K562 (cell line): ENCODE results near the gene DYNC2H1. TPM values are rescaled to one million over a fixed set of nuclear protein-coding genes. Genes with fewer than 3 reads are reported as not detected.

Experiments used
- ATF1 ChIP-seq, 2 experiments: fragments of 450-650 bp in 1 of 2; IDR thresholded peaks; 2 replicates each; pipeline ENCODE4 v1.6.1; 2016; ENCODE audit warnings: missing compliant biosample characterization in 1 of 2, missing genetic modification characterization in 1 of 2
- CBX1 ChIP-seq: sonication (generic); IDR thresholded peaks from 2 replicates; pipeline ENCODE4 v1.6.1; 2016; ENCODE audit warnings: antibody characterized with exemption, low read depth, mild to moderate bottlenecking
- CBX3 ChIP-seq, 2 experiments: IDR thresholded peaks; 1 replicate in 1 of 2; 2 replicates in 1 of 2; pipeline ENCODE4 v1.6.1; 2012; ENCODE audit warnings: inconsistent platforms in 2 of 2, low read length in 2 of 2, borderline replicate concordance in 1 of 2, control low read depth in 1 of 2
- CEBPG ChIP-seq, 3 experiments: fragments of 200-800 bp in 1 of 3; sonication (Bioruptor generic) in 1 of 3; sonication (generic) in 1 of 3; formaldehyde crosslinking in 1 of 3; IDR thresholded peaks in 2 of 3; conservative IDR thresholded peaks in 1 of 3; 2 replicates each; pipeline versions ENCODE4 v1.6.1 to v1.8.0; 2016 to 2022; ENCODE audit warnings: missing compliant biosample characterization in 2 of 3, missing genetic modification characterization in 2 of 3, mild to moderate bottlenecking in 1 of 3, missing genetic modification reagents in 1 of 3
- EP300 ChIP-seq: IDR thresholded peaks from 2 replicates; pipeline ENCODE4 v1.6.1; 2012; ENCODE audit warnings: low read length, improper control_type of control experiment
- HDAC1 ChIP-seq, 2 experiments: fragments of 450-650 bp; IDR thresholded peaks; 2 replicates each; pipeline ENCODE4 v1.6.1; 2016 to 2017; ENCODE audit warnings: inconsistent platforms in 1 of 2, mild to moderate bottlenecking in 1 of 2, moderate library complexity in 1 of 2
- HNRNPLL ChIP-seq: fragments of 200-400 bp; formaldehyde crosslinking; IDR thresholded peaks from 2 replicates; pipeline ENCODE4 v1.6.1; 2017; ENCODE audit warnings: low read length, low read depth, mild to moderate bottlenecking; ENCODE audit not compliant: poor library complexity, severe bottlenecking
- KAT7 ChIP-seq: sonication (generic); formaldehyde crosslinking; IDR thresholded peaks from 2 replicates; pipeline ENCODE4 v1.8.0; 2022; ENCODE audit warnings: missing genetic modification reagents, mild to moderate bottlenecking, borderline replicate concordance
- KDM2B ChIP-seq: fragments of 250-450 bp; sonication (Bioruptor Pico); IDR thresholded peaks from 2 replicates; pipeline ENCODE4 v1.8.0; 2021; ENCODE audit warnings: mild to moderate bottlenecking, moderate library complexity
- L3MBTL2 ChIP-seq: fragments of 450-650 bp; IDR thresholded peaks from 2 replicates; pipeline ENCODE4 v1.6.1; 2016; ENCODE audit warnings: mild to moderate bottlenecking, moderate library complexity
- MIER1 ChIP-seq: fragments of 450-650 bp; IDR thresholded peaks from 2 replicates; pipeline ENCODE4 v1.6.1; 2016; ENCODE audit warnings: antibody characterized with exemption, mild to moderate bottlenecking, low read depth
- PHF8 ChIP-seq: fragments of 200-600 bp; sonication (generic); IDR thresholded peaks from 2 replicates; pipeline ENCODE4 v1.6.1; 2012; ENCODE audit warnings: mixed run types, mild to moderate bottlenecking, inconsistent platforms, low read length, moderate library complexity, borderline replicate concordance
- SIN3B ChIP-seq: fragments of 450-650 bp; IDR thresholded peaks from 2 replicates; pipeline ENCODE4 v1.6.1; 2017; ENCODE audit warnings: low read depth, mild to moderate bottlenecking, moderate library complexity
- TAF9B ChIP-seq: fragments of 450-650 bp; IDR thresholded peaks from 2 replicates; pipeline ENCODE4 v1.6.1; 2018; ENCODE audit warnings: mild to moderate bottlenecking; ENCODE audit not compliant: partially characterized antibody
- U2AF1 ChIP-seq: fragments of 200-400 bp; formaldehyde crosslinking; optimal IDR thresholded peaks from 2 replicates; pipeline ENCODE3; 2017; ENCODE audit warnings: mild to moderate bottlenecking, low read depth, low read length, moderate library complexity
- ZNF217 ChIP-seq: sonication (generic); formaldehyde crosslinking; IDR thresholded peaks from 2 replicates; pipeline ENCODE4 v1.8.0; 2022; ENCODE audit warnings: mild to moderate bottlenecking, missing genetic modification reagents
- ZNF644 ChIP-seq: fragments of 200-800 bp; sonication (Bioruptor generic); IDR thresholded peaks from 2 replicates; pipeline ENCODE4 v1.6.1; 2016; ENCODE audit warnings: low read depth, missing genetic modification characterization, missing compliant biosample characterization
- polyA plus RNA-seq, 8 experiments: library from polyadenylated mRNA; depleted of rRNA in 4 of 8; stranded (reverse) in 5 of 8; unstranded in 3 of 8; fragments of >200 nt; fragmentation: Nextera tagmentation in 2 of 8; fragmentation: Illumina TruSeq in 1 of 8; extraction: Ambion mirVana in 2 of 8; extraction: Trizol in 1 of 8; gene quantifications; 2 replicates each; pipeline versions ENCODE4 v1.2.1 to v1.2.3, GENCODE V29; 2011 to 2014; ENCODE audit warnings: inconsistent platforms in 1 of 8, missing spikeins in 1 of 8
- total RNA-seq, 7 experiments: library from RNA; depleted of rRNA in 6 of 7; stranded (reverse); fragments of >200 nt in 6 of 7; fragmentation: Illumina TruSeq in 2 of 7; extraction: Trizol in 2 of 7; gene quantifications; 2 replicates each; pipeline versions ENCODE4 v1.2.1 to v1.2.3, GENCODE V29; 2011 to 2021; ENCODE audit warnings: low replicate concordance in 1 of 7
- TF ChIP-seq, protein P1 (sequence below), 2 experiments: IDR thresholded peaks; 2 replicates each; pipeline ENCODE4 v1.6.1; 2011; ENCODE audit warnings: borderline replicate concordance in 1 of 2, control low read depth in 1 of 2, low read depth in 1 of 2, low read length in 1 of 2, mild to moderate bottlenecking in 1 of 2, mixed read lengths in 1 of 2, moderate library complexity in 1 of 2; ENCODE audit not compliant: insufficient read depth in 1 of 2, insufficient read length in 1 of 2, poor library complexity in 1 of 2, severe bottlenecking in 1 of 2; ENCODE audit errors: extremely low read depth in 1 of 2
- TF ChIP-seq, protein P2 (sequence below): fragments of 250-450 bp; sonication (Bioruptor Pico); IDR thresholded peaks from 2 replicates; pipeline ENCODE4 v1.6.1; 2021; ENCODE audit warnings: mild to moderate bottlenecking
- TF ChIP-seq, protein P3 (sequence below): fragments of 450-650 bp; IDR thresholded peaks from 2 replicates; pipeline ENCODE4 v1.6.1; 2018; ENCODE audit not compliant: partially characterized antibody

Gene DYNC2H1
- total and polyA plus RNA-seq, 9 of the 15 experiments (the other 6 are each of a cell fraction or from before 2014, with no cell fraction given): 0.08 to 0.64 (median 0.20) TPM

DNA sequence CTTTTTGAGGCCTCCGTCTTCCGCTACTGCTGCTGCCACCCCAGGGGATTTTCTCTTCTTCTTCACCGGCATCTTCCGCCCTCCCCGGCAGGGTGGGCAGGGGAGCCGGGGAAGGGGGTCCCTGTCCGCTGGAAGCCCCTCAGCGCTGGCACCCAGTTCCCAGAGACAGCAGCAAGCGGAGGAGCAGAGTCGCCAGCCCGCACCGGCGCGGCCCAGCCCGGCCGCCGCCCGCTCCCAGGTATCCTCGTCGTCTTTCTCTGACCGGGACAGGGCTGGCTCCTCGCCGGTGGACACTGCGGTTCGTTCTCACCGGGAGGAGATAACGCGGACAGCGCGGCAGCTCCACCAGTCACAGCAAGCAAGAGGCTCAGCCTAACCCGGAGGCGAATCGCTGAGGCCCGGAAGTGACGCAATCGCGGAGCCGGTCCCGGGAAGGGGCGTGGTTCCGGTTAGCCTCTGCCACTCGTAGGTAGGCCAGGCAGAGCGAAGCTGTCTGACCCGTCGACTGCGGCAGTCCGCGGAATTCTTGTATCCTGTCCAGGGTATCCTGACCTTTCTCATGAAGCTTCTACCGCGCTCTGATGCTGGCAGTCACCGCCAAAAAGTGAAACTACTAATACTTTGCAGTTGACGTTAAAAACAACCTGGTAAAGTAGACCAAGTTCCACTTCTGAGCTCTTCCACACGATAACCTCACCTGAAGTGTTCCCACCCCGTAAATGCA, 17.3 kb upstream of the DYNC2H1 start, which contains the start of gene DCUN1D5 (continued):
- TF ChIP-seq, protein P1, sequence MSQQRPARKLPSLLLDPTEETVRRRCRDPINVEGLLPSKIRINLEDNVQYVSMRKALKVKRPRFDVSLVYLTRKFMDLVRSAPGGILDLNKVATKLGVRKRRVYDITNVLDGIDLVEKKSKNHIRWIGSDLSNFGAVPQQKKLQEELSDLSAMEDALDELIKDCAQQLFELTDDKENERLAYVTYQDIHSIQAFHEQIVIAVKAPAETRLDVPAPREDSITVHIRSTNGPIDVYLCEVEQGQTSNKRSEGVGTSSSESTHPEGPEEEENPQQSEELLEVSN (IDR thresholded peaks at IDR 0.05; ENCODE audit: borderline replicate concordance in 1 of 2, extremely low read depth in 1 of 2, insufficient read depth in 1 of 2, insufficient read length in 1 of 2, low read depth in 1 of 2, low read length in 1 of 2, poor library complexity in 1 of 2, severe bottlenecking in 1 of 2): peak; percentile 59 to 67
- TF ChIP-seq CEBPG (CRISPR knock-in tag; IDR thresholded peaks at IDR 0.05) (peak; percentile 97), CEBPG (tag; conservative IDR thresholded peaks at IDR 0.05 in 1 of 2, IDR thresholded peaks at IDR 0.05 in 1 of 2) (peak; percentile 98 to 99), KAT7 (CRISPR knock-in tag) (peak; percentile 72; the same call in 1 of the 2 replicates), HDAC1 (IDR thresholded peaks at IDR 0.05) (peak in 1 of 2 experiments; percentile 42; a peak in 2 of 4 replicates), SIN3B (no peak; the same call in 1 of the 2 replicates), ZNF217 (CRISPR knock-in tag) (no peak), U2AF1 (no peak), EP300 (peak; percentile 32), L3MBTL2 (peak; percentile 69), PHF8 (peak; percentile 94), ZNF644 (tag) (no peak), ATF1 (CRISPR knock-in tag; IDR thresholded peaks at IDR 0.05) (no peak), ATF1 (tag; IDR thresholded peaks at IDR 0.05) (peak; percentile 93), CBX1 (peak; percentile 68; the same call in 1 of the 2 replicates), TAF9B (peak; percentile 81), MIER1 (no peak), KDM2B (CRISPR knock-in tag) (no peak), HNRNPLL (peak; percentile 59), CBX3 (IDR thresholded peaks at IDR 0.05; ENCODE audit: borderline replicate concordance in 1 of 2, low read length in 2 of 2) (peak in 1 of 2 experiments; percentile 62; a peak in 1 of 3 replicates)
- TF ChIP-seq, protein P2, sequence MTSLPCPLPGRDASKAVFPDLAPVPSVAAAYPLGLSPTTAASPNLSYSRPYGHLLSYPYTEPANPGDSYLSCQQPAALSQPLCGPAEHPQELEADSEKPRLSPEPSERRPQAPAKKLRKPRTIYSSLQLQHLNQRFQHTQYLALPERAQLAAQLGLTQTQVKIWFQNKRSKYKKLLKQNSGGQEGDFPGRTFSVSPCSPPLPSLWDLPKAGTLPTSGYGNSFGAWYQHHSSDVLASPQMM (CRISPR knock-in tag): no peak
- TF ChIP-seq, protein P3, sequence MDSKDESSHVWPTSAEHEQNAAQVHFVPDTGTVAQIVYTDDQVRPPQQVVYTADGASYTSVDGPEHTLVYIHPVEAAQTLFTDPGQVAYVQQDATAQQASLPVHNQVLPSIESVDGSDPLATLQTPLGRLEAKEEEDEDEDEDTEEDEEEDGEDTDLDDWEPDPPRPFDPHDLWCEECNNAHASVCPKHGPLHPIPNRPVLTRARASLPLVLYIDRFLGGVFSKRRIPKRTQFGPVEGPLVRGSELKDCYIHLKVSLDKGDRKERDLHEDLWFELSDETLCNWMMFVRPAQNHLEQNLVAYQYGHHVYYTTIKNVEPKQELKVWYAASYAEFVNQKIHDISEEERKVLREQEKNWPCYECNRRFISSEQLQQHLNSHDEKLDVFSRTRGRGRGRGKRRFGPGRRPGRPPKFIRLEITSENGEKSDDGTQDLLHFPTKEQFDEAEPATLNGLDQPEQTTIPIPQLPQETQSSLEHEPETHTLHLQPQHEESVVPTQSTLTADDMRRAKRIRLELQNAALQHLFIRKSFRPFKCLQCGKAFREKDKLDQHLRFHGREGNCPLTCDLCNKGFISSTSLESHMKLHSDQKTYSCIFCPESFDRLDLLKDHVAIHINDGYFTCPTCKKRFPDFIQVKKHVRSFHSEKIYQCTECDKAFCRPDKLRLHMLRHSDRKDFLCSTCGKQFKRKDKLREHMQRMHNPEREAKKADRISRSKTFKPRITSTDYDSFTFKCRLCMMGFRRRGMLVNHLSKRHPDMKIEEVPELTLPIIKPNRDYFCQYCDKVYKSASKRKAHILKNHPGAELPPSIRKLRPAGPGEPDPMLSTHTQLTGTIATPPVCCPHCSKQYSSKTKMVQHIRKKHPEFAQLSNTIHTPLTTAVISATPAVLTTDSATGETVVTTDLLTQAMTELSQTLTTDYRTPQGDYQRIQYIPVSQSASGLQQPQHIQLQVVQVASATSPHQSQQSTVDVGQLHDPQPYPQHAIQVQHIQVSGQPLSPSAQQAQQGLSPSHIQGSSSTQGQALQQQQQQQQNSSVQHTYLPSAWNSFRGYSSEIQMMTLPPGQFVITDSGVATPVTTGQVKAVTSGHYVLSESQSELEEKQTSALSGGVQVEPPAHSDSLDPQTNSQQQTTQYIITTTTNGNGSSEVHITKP: peak; percentile 56
